Subcutaneous abdominal adipose tissue (tissue), 5 donors: ENCODE results near the gene AHSA1.

Experiments
- H3K27ac ChIP-seq: one replicate; pipeline ENCODE4 v1.7.0; 2013; ENCODE audit warnings: low read depth, mild to moderate bottlenecking, inconsistent platforms, low read length, moderate library complexity
- H3K27me3 ChIP-seq, 5 donors: one replicate each; pipeline ENCODE4 v1.7.0; 2013; ENCODE audit warnings: low read length in 5 of 5, inconsistent platforms in 1 of 5; ENCODE audit not compliant: control insufficient read depth in 5 of 5, insufficient read depth in 4 of 5
- H3K36me3 ChIP-seq, 5 donors: one replicate each; pipeline ENCODE4 v1.7.0; 2013; ENCODE audit warnings: low read length in 5 of 5; ENCODE audit not compliant: control insufficient read depth in 5 of 5, insufficient read depth in 5 of 5
- H3K4me1 ChIP-seq, 5 donors: one replicate each; pipeline ENCODE4 v1.7.0; 2013; ENCODE audit warnings: low read length in 5 of 5, mild to moderate bottlenecking in 3 of 5, moderate library complexity in 1 of 5; ENCODE audit not compliant: control insufficient read depth in 5 of 5, insufficient read depth in 5 of 5
- H3K4me3 ChIP-seq, 5 donors: one replicate each; pipeline ENCODE4 v1.7.0; 2013; ENCODE audit warnings: low read length in 5 of 5, low read depth in 1 of 5
- H3K9ac ChIP-seq, 5 donors: one replicate each; pipeline ENCODE4 v1.7.0; 2013; ENCODE audit warnings: low read length in 5 of 5, mild to moderate bottlenecking in 4 of 5, moderate library complexity in 3 of 5
- H3K9me3 ChIP-seq, 5 donors: one replicate each; pipeline ENCODE4 v1.7.0; 2013; ENCODE audit warnings: low read length in 5 of 5; ENCODE audit not compliant: control insufficient read depth in 5 of 5
- donor health status: healthy.
- donor health status: healthy.
- donor health status: healthy.
- donor health status: healthy.
- donor health status: healthy.

The AHSA1 gene

GRCh38 chr14:77438596-77438995, 19.3 kb upstream of the AHSA1 start:
- H3K9ac ChIP-seq = no peak overlapping the region
- no peak overlapping the region for H3K27ac ChIP-seq
- H3K4me1 ChIP-seq = no peaks in the 10 kb centered on the region
- peaks cover 56 to 80% (median 75%) of the 10 kb centered on the region in 5 donors for H3K36me3 ChIP-seq
- H3K4me3 ChIP-seq = no peak overlapping the region
- no peaks in the 10 kb centered on the region for H3K9me3 ChIP-seq
- H3K27me3 ChIP-seq = no peaks in the 10 kb centered on the region

- no peaks in the 10 kb centered on the region for H3K9me3 ChIP-seq
- H3K27me3 ChIP-seq = no peaks in the 10 kb centered on the region
- H3K27ac ChIP-seq = no peak overlapping the region
- no peak overlapping the region for H3K4me3 ChIP-seq
- H3K36me3 ChIP-seq = peaks cover 54 to 76% (median 70%) of the 10 kb centered on the region in 5 donors
- no peak overlapping the region for H3K9ac ChIP-seq
- no peaks in the 10 kb centered on the region for H3K4me1 ChIP-seq
Observed at GRCh38 chr14:77439861-77440260, 18.0 kb upstream of the AHSA1 start.

- Histone ChIP-seq H3K27ac (no peak overlapping the region), H3K4me3 (no peak overlapping the region), H3K9me3 (no peaks in the 10 kb centered on the region), H3K36me3 (peaks cover 37 to 69% (median 61%) of the 10 kb centered on the region in 5 donors), H3K9ac (no peak overlapping the region), H3K4me1 (no peaks in the 10 kb centered on the region), H3K27me3 (no peaks in the 10 kb centered on the region)
Observed at GRCh38 chr14:77442196-77442595, 15.7 kb upstream of the AHSA1 start.

- Histone ChIP-seq H3K27ac (no peak overlapping the region), H3K4me1 (peaks cover 8 to 30% (median 25%) of the 10 kb centered on the region in 5 donors), H3K9me3 (no peaks in the 10 kb centered on the region), H3K36me3 (peaks cover 14 to 29% (median 25%) of the 10 kb centered on the region in 5 donors), H3K27me3 (no peaks in the 10 kb centered on the region), H3K9ac (peak overlapping the region in 3 of 5 donors; percentile 96 to 99 (median 98)), H3K4me3 (peak overlapping the region in 3 of 5 donors; percentile 88 to 97 (median 96))
Observed at GRCh38 chr14:77455966-77456640, 1.8 kb upstream of the AHSA1 start.

- peaks cover 8 to 30% (median 25%) of the 10 kb centered on the region in 5 donors for H3K4me1 ChIP-seq
- no peaks in the 10 kb centered on the region for H3K9me3 ChIP-seq
- peaks cover 19 to 36% (median 28%) of the 10 kb centered on the region in 5 donors for H3K36me3 ChIP-seq
- H3K4me3 ChIP-seq = peak overlapping the region; percentile 88 to 100 (median 96)
- H3K9ac ChIP-seq = peak overlapping the region; percentile 93 to 99 (median 98)
- peak overlapping the region; percentile 100 for H3K27ac ChIP-seq
- no peaks in the 10 kb centered on the region for H3K27me3 ChIP-seq
Observed at GRCh38 chr14:77457115-77457521, 775 bp upstream of the AHSA1 start.

GRCh38 chr14:77458249-77458950, 507 bp downstream of the AHSA1 start:
- Histone ChIP-seq H3K9ac (peak overlapping the region; percentile 93 to 99 (median 98)), H3K27ac (peak overlapping the region; percentile 100), H3K36me3 (peaks cover 21 to 37% (median 35%) of the 10 kb centered on the region in 5 donors), H3K4me1 (peaks cover 8 to 30% (median 25%) of the 10 kb centered on the region in 5 donors), H3K9me3 (no peaks in the 10 kb centered on the region), H3K4me3 (peak overlapping the region; percentile 84 to 100 (median 93)), H3K27me3 (no peaks in the 10 kb centered on the region)

- H3K36me3 ChIP-seq = peaks cover 22 to 45% (median 43%) of the 10 kb centered on the region in 5 donors
- H3K4me1 ChIP-seq = peaks cover 8 to 30% (median 25%) of the 10 kb centered on the region in 5 donors
- H3K9ac ChIP-seq = peak overlapping the region; percentile 93 to 99 (median 98)
- no peaks in the 10 kb centered on the region for H3K27me3 ChIP-seq
- H3K9me3 ChIP-seq = no peaks in the 10 kb centered on the region
- peak overlapping the region; percentile 84 to 100 (median 93) for H3K4me3 ChIP-seq
- H3K27ac ChIP-seq = peak overlapping the region; percentile 100
Observed at GRCh38 chr14:77459072-77459723, 1.3 kb downstream of the AHSA1 start.

- no peaks in the 10 kb centered on the region for H3K4me1 ChIP-seq
- H3K27ac ChIP-seq = no peak overlapping the region
- peaks cover 33 to 75% (median 65%) of the 10 kb centered on the region in 5 donors for H3K36me3 ChIP-seq
- no peaks in the 10 kb centered on the region for H3K9me3 ChIP-seq
- H3K4me3 ChIP-seq = no peak overlapping the region
- H3K9ac ChIP-seq = no peak overlapping the region
- H3K27me3 ChIP-seq = no peaks in the 10 kb centered on the region
Observed at GRCh38 chr14:77467801-77468200, 9.9 kb downstream of the AHSA1 start.

GRCh38 chr14:77469067-77469505, 11.2 kb downstream of the AHSA1 start:
- H3K4me1 ChIP-seq = peaks cover 0 to 2% (median 0%) of the 10 kb centered on the region in 5 donors
- H3K36me3 ChIP-seq = peaks cover 28 to 62% (median 52%) of the 10 kb centered on the region in 5 donors
- H3K27ac ChIP-seq = no peak overlapping the region

More at GRCh38 chr14:77469067-77469505, 11.2 kb downstream of the AHSA1 start:
- Histone ChIP-seq H3K27me3 (no peaks in the 10 kb centered on the region), H3K4me3 (no peak overlapping the region), H3K9me3 (no peaks in the 10 kb centered on the region), H3K9ac (no peak overlapping the region)
